ENCODE measurements around the gene IL1R1.

Gene IL1R1

DNA sequence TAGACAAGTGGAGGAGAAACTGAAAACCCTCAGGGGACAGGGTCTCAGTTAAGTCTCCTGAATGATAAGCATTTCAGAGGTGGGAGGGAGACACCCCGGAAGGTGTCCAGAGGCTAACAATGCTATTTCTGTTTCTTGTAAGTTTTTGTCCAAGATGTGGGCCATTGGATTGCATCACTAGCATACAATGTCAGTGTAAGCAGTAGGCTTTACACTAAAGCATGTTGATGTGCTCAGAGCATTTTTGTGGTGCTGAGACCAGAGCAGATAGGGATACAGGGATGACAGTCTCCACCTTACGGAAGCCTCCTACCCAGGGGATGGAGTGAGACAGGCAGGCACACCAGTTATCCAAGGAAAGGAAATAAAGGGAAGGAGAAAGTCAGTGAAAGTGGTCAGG is 2.2 kb upstream of the IL1R1 start:
- DNase-seq (ENCODE audit: low read depth, low spot score) = no peak

DNA sequence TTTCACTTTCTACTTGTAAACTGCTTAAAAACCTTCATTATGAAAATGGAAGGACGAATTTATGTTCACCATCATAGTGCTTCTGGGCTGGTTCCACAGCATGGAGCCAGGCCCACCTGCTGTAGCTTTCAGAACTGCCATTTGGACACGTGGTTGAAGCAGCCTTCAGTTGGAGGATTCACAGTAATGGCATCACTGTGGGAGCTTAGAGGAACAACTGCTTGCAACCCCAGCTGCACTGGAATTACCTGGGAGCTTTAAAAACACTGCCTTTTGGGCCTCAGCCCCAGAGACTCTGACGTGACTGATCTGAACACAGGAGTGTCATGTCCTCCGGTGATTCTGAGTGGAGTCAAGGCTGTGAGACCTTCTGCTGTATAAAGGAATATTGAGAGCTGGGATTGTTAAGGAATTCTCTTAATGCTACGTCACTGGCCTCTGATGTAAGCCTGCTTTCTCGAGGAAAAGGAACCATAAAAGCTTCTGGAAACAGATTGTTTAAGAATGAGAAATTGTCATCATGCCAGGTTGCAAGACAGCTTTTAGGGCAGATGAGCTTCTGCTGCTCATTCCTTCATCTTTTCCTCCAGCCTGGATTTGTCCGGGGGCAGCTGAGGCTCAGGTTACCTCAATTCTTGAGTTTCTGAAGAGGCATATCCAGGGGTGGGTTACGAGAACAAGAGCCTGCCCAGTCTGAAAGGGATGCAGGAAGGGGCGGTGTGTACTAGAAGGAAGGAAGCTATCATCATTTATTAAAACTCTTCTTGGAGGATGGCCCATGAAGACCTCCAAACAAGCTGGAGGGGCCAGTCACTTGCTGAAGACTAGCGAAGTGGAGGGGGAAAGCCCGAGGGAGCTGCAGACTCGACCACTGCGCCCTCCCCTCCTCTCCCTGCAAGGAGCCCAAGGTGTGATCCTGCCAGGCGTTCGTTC is 1.3 kb upstream of the IL1R1 start:
- DNase-seq (ENCODE audit: low read depth, low spot score) = peak; percentile 19

DNA sequence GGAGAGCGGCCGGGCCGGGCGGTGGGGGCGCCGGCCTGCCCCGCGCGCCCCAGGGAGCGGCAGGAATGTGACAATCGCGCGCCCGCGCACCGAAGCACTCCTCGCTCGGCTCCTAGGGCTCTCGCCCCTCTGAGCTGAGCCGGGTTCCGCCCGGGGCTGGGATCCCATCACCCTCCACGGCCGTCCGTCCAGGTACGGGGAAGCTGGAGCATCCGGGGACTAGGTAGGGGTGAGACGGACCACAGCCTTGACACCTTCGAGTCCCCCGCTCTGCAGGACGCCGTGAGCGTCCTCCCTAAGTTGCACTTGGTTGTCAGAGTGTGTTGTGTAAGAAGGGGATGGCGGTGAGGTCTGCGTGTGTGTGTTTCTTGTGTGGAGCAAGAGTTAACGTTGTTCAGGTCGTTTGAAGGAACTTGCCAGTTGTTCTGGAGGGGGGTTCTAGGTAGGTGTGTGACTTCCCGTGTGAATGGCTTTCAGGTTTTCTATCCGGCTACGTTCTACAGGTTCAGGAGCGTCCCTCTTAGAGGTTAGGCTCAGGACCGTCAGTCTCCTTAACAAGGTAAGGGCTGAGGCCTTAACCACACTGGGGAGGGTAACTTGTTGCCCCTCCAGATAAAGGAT is 393 bp downstream of the IL1R1 start:
- DNase-seq (ENCODE audit: low read depth, low spot score) = peak; percentile 61

DNA sequence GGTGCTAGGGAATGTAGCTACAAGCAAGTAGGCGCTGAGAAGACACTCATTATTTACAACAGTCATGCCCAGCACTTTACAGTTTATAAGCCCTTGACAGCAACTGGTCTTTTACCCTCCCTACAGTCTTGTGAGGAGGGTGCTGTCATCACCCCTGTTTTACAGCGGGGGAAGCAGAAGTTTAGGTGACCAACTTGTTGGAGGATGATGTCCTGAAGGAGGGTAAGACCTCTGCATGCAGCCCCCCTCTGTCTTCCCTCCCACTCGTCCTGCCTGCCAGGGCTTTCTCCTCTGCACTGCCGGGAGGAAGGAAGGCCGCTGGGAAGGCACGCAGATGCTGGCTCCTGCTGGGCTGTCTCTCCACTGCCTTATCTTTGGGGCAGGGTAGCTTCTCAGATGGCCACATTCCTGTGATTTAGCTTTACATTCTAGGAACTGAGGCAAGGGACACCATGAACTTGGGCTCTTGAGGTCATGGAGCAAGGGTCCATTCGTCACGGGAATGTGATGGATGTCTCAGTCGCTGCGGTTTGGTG is 972 bp downstream of the IL1R1 start:
- peak; percentile 27 for DNase-seq (ENCODE audit: low read depth, low spot score)

GRCh38 chr2:102144128-102144527 is 1.6 kb downstream of the IL1R1 start:
- DNase-seq (ENCODE audit: low read depth, low spot score) = no peak

DNA sequence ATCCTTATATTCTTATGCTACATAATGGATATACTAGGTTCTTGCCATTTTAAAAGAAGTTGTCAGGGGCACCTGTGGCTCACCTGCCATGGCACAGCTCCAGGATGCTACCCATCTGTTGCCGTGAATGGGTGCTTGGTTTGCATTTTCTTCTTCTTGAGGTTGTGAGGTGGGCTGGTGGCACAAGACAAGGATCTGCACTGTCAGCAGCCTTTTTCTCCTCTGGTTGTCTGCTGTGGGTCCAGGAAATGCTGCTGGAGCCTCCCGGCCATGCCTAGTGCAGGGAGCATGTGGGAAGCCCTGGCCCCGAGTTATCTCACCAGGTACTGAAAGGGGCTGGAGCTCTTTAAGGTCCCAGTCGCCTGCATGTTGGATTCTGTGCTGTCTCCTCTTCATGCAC is 2.6 kb downstream of the IL1R1 start:
- no peak for DNase-seq (ENCODE audit: low read depth, low spot score)

- no peak for DNase-seq (ENCODE audit: low read depth, low spot score)
Measured at GRCh38 chr2:102145934-102146333, 3.4 kb downstream of the IL1R1 start.

DNA sequence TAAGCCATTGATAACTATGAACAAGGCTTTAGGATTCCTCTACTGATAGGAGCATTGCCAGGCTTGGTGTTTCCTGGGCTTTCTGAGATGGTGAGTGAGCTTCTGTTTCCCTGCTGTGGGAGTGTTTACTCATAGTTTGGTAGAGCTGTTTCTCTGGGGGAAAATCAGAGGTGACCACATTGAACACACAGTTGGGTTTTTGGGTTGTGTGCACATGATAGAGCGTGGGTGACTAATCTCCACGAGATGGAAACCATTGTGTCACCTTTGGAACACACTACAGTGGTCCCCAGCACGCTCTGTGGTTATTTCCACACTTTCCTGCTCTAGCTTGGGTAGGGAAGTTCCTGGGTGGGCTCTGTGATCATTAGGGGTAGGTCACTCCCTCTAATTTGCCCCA is 5.4 kb downstream of the IL1R1 start:
- no peak for DNase-seq (ENCODE audit: low read depth, low spot score)

GRCh38 chr2:102149243-102149642 is 6.7 kb downstream of the IL1R1 start:
- no peak for DNase-seq (ENCODE audit: low read depth, low spot score)

- no peak for DNase-seq (ENCODE audit: low read depth, low spot score)
Measured at GRCh38 chr2:102149644-102150455, 7.3 kb downstream of the IL1R1 start.

- no peak for DNase-seq (ENCODE audit: low read depth, low spot score)
Measured at GRCh38 chr2:102154364-102154763, 11.8 kb downstream of the IL1R1 start.

GRCh38 chr2:102154946-102155702 is 12.6 kb downstream of the IL1R1 start:
- peak; percentile 43 for DNase-seq (ENCODE audit: low read depth, low spot score)

GRCh38 chr2:102155703-102156515 is 13.4 kb downstream of the IL1R1 start:
- DNase-seq (ENCODE audit: low read depth, low spot score) = no peak

DNA sequence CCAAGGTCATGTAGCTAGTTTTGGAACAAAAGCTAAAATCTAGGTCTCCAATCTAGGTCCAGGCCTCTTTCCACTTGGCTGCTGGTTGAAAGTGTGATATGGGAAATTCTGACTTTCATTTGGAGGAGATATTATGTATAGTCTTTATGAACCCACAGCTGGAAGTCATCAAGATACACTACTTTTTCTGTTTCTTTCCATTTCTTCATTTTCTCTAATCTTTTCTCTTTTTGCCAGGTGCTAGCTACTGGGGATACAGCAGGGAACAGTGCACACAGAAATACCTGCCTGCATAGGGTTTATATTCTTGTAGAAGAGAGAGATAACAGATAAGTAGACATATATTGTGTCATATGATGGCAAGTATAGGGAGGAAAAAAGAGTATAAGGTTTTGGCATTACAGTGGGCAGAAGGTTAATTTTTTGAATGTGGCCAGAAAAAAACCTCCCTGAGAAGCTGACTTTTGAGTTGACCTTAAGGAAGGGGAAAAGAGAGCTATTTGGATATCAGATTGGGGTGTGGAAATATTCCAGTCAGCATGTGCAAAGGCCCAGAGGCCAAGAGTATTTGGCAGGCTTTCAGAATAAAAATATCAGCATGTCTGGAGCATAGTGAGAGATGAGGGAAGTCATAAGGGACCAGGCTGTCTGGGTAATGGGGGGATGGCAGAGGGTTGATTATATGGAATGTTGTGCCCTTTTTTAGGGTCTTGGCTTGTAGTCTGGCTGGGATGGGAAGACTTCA is 15.6 kb downstream of the IL1R1 start:
- no peak for DNase-seq (ENCODE audit: low read depth, low spot score)

DNA sequence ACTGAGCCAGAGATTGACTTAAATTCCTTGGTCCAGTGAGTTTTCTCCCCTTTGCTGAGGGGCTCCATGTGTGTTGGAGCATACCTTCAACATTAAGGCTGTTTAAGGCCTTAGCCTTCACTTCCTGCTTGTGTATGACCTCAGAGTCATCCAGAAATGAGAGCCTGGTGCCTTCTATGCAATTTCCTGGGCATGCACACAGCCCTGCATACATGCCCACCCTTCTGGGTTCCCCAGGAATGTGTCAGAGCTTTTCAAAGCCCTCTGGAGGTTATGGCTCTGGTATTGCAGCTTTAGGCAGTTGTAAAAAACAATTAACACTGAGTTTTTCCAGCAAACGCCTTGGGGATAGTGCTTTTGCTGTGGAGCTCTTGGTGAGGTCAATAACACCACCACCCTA is 16.7 kb downstream of the IL1R1 start:
- peak; percentile 66 for DNase-seq (ENCODE audit: low read depth, low spot score)

DNA sequence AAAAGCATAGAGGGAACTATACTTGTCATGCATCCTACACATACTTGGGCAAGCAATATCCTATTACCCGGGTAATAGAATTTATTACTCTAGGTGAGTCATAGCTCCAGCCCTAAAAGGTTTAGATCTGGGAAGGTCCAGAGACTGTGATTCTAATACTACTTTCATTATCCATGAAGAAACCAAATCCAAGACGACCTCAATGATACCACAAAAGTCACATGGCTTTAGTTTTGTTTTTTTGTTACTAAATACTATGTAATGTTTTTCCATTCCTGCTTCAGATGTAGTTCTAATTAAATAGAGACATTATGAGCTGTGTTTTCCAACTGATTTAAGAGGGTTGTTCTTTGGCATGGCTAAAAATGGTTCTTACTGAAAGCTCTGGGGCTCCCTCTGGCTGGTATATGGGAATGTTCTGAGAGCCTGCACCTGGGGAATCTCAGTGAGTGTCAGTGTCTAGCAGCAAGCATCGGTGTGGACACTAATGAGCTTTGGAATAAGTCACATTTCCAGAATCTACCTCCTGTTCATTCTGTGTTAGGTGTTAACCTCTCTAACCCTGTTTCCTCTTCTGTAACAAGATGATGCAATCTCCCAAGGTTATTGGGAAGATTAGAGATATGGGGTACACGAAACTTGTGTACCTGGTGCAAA is 23.8 kb downstream of the IL1R1 start:
- DNase-seq (ENCODE audit: low read depth, low spot score) = peak; percentile 53

DNA sequence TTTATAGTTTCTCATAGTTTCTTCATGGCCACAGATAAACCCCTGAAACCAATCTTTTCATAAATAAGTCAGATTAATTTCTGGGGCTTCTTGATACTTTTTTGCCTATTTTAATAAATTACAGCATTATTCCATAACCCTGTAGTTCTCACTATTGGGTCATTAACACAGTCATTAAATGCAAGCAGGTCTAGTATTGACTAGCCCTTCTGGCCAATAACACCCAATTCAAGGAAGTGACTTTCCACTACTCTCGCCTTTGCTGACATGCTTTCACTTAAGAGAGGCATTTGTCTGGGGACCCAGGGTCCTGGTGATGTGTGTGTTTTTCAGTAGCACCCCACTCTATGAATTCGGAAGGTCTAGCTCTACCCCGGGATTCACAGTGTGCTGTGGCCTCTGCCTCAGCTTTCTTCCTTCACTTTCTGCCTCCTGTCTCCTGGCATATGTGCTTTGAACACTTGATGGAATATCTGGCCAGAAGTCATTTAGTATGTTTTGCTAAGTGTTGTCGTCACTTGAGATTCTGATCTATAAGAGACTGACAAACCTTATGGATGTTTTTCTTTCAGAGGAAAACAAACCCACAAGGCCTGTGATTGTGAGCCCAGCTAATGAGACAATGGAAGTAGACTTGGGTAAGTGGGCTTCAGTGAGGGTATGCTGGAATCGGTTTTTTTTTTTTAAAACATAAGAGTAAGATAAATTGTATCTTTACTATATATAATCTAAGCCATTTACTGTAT is 25.7 kb downstream of the IL1R1 start:
- no peak for DNase-seq (ENCODE audit: low read depth, low spot score)

DNA sequence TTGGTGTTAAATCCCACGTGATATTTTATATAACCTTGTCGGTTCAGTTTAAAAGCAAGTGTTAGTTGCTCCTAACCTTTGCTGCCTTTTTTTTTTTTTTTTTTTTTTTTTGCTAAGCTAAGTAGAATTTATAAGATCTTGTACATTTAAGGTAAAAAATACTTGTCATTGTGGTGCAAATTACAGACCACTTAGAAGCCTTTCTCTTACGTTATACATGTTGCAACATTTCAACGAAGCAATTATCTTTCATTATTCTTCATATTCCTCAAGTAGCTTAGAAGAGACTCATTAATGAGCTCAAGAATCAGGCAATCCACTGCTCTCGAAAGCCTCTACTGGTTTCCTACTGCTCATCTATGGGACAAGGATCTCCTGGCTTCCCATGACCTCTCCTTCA is 29.4 kb downstream of the IL1R1 start:
- no peak for DNase-seq (ENCODE audit: low read depth, low spot score)
